Measurements from ENCODE around the gene RGS6.

RGS6 gene

GRCh38 chr14:72515779-72516770 lies 583.8 kb downstream of the RGS6 start:
- no peak for DNase-seq

- peak; percentile 85 for DNase-seq
Observed at GRCh38 chr14:72516936-72517700, 584.9 kb downstream of the RGS6 start.

- DNase-seq, result no peak
Observed at GRCh38 chr14:72517736-72518135, 585.5 kb downstream of the RGS6 start.

GRCh38 chr14:72518809-72519377 lies 586.7 kb downstream of the RGS6 start:
- DNase-seq, result no peak

GRCh38 chr14:72519543-72519942 lies 587.3 kb downstream of the RGS6 start:
- DNase-seq, result no peak

- DNase-seq, result no peak
Observed at GRCh38 chr14:72521045-72521444, 588.8 kb downstream of the RGS6 start.

GRCh38 chr14:72521968-72522741 lies 589.9 kb downstream of the RGS6 start:
- no peak for DNase-seq

GRCh38 chr14:72522847-72523246 lies 590.6 kb downstream of the RGS6 start:
- no peak for DNase-seq

- DNase-seq, result no peak
Observed at GRCh38 chr14:72523424-72524294, 591.4 kb downstream of the RGS6 start.

- peak; percentile 12 for DNase-seq
Observed at GRCh38 chr14:72524295-72524629, 592.0 kb downstream of the RGS6 start.

GRCh38 chr14:72525087-72525915 lies 593.1 kb downstream of the RGS6 start:
- DNase-seq, result peak; percentile 13

GRCh38 chr14:72527591-72527990 lies 595.4 kb downstream of the RGS6 start:
- no peak for DNase-seq

GRCh38 chr14:72528059-72528862 lies 596.0 kb downstream of the RGS6 start:
- peak; percentile 5 for DNase-seq

GRCh38 chr14:72528863-72529175 lies 596.6 kb downstream of the RGS6 start:
- DNase-seq, result peak; percentile 5

- DNase-seq, result no peak
Observed at GRCh38 chr14:72532686-72533454, 600.6 kb downstream of the RGS6 start.

GRCh38 chr14:72535485-72535884 lies 603.3 kb downstream of the RGS6 start:
- no peak for DNase-seq

GRCh38 chr14:72538387-72538786 lies 606.2 kb downstream of the RGS6 start:
- no peak for DNase-seq

GRCh38 chr14:72539661-72540315 lies 607.6 kb downstream of the RGS6 start:
- peak; percentile 33 for DNase-seq

- no peak for DNase-seq
Observed at GRCh38 chr14:72540836-72541235, 608.6 kb downstream of the RGS6 start.

Measured in right forelimb (tissue), 1 donor.